H1 (cell line): ENCODE results near the gene RCOR2. TPM values are rescaled to one million over a fixed set of nuclear protein-coding genes. Genes with fewer than 3 reads are reported as not detected.

Experiments
- ATF3 ChIP-seq: IDR thresholded peaks from 2 replicates; pipeline ENCODE4 v1.6.1; 2011; ENCODE audit warnings: low read depth, mild to moderate bottlenecking, low read length; ENCODE audit not compliant: insufficient read depth
- CHD7 ChIP-seq: fragments of 300-600 bp; sonication (generic); IDR thresholded peaks from 2 replicates; pipeline ENCODE4 v1.7.1; 2012; ENCODE audit warnings: low read length, moderate library complexity, mild to moderate bottlenecking, inconsistent platforms; ENCODE audit not compliant: insufficient replicate concordance
- CREB1 ChIP-seq: IDR thresholded peaks from 2 replicates; pipeline ENCODE4 v1.6.1; 2012; ENCODE audit warnings: inconsistent platforms
- KDM5A ChIP-seq: fragments of 200-600 bp; IDR thresholded peaks from 2 replicates; pipeline ENCODE4 v1.7.1; 2012; ENCODE audit warnings: mild to moderate bottlenecking, low read length, inconsistent platforms, mixed read lengths
- NANOG ChIP-seq: IDR thresholded peaks from 2 replicates; pipeline ENCODE4 v1.6.1; 2011; ENCODE audit warnings: low read length, low read depth, mild to moderate bottlenecking, inconsistent platforms; ENCODE audit not compliant: insufficient read depth, poor library complexity, severe bottlenecking
- POLR2A ChIP-seq, 2 experiments: IDR thresholded peaks; 1 replicate in 1 of 2; 2 replicates in 1 of 2; pipeline ENCODE4 v1.6.1; 2011; ENCODE audit warnings: low read depth in 2 of 2, low read length in 2 of 2, mild to moderate bottlenecking in 2 of 2; ENCODE audit errors: control extremely low read depth in 1 of 2
- SUZ12 ChIP-seq: fragments of 200-600 bp; sonication (generic); IDR thresholded peaks from 2 replicates; pipeline ENCODE4 v1.6.1; 2012; ENCODE audit warnings: mild to moderate bottlenecking, inconsistent platforms, low read length, moderate library complexity, mixed read lengths
- ZNF274 ChIP-seq: IDR thresholded peaks from 2 replicates; pipeline ENCODE4 v1.7.0; 2012; ENCODE audit warnings: low read length, borderline replicate concordance; ENCODE audit errors: extremely low read depth
- polyA plus RNA-seq, 7 experiments: library from polyadenylated mRNA; depleted of rRNA in 3 of 7; stranded (reverse) in 5 of 7; unstranded in 2 of 7; fragments of >200 nt in 5 of 7; fragments of 200-250 nt in 2 of 7; gene quantifications; 1 replicate in 5 of 7; 2 replicates in 1 of 7; 4 replicates in 1 of 7; pipeline versions ENCODE4 v1.2.1 to v1.2.3, GENCODE V29; 2011 to 2013; ENCODE audit warnings: missing spikeins in 2 of 7, mixed read lengths in 2 of 7
- total RNA-seq: library from RNA; stranded (reverse); fragmentation: NEBNext Ultra II Directional; extraction: Animal tissue kit (Norgen Biotek cat#: 25700); gene quantifications from 2 replicates; pipeline ENCODE4 v1.2.1, GENCODE V29; 2021

RCOR2 gene
- total and polyA plus RNA-seq, 2 of the 8 experiments (the other 6 are each of a cell fraction or from before 2014, with no cell fraction given): 54.6 to 78.0 TPM

- TF ChIP-seq CHD7: no peak
- no peak for TF ChIP-seq POLR2A (IDR thresholded peaks at IDR 0.05; ENCODE audit: control extremely low read depth in 1 of 2, low read depth in 2 of 2, low read length in 2 of 2)
- TF ChIP-seq SUZ12: no peak
- TF ChIP-seq ZNF274: no peak
- TF ChIP-seq NANOG: no peak
- TF ChIP-seq CREB1: no peak
- no peak for TF ChIP-seq KDM5A
- no peak for TF ChIP-seq ATF3
Observed at GRCh38 chr11:63897459-63898146, 19.4 kb downstream of the RCOR2 start (continued).
